ENCODE data around the gene IMPDH1.

The IMPDH1 gene

DNA sequence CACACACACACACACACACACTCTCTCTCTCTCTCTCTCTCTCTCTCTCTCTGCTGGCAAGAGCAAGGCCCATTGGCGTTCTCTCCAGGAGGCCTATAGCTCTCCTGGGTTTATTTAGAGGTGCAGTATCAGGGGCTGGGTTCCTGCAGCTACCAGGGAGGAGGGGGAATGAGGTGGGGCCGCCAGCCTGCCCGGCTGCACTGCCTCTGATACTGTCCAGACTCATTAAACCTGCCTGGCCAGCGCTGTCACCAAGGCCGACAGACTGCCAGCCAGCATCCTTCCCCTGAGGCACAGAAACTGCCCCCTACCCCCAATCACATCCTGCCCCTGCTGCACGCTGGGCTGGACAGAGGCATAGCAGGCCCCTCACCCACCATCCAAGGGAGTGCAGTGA, 52.6 kb downstream of the IMPDH1 start:
- DNase-seq = no peak

DNA sequence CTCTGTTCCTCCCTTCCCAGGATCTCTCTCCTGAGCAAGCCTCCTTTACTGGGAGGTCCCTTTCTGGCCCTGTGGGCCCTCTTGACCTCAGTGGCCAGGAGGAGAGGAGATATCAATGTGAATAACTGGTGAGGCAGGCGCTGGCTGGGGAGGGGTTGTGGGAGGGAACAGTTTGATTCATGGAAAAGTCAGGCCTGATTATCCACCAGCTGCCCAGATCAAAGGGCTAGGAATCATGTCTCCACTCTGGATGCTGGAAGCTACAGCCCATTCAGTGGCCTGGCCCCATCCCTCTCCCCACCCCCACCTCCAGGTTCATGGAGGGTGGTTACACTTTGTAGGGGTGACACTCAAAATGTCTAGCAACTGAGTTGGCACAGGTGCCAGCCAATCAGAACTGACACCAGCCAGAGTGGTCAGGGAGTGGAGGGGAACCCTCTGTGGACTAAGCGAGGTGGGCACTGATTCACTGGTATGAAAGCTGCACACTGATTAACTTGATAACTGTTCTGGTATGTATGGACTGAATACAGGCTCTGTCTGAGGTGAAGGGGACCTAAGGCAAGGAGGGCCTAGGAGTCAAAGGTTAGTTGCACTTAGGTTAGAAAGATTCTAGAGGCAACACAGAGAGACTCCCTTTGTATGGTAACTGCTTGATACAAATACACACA, 53.1 kb downstream of the IMPDH1 start:
- no peak for DNase-seq

GRCh38 chr7:128353610-128354009, 56.2 kb downstream of the IMPDH1 start:
- no peak for DNase-seq

DNA sequence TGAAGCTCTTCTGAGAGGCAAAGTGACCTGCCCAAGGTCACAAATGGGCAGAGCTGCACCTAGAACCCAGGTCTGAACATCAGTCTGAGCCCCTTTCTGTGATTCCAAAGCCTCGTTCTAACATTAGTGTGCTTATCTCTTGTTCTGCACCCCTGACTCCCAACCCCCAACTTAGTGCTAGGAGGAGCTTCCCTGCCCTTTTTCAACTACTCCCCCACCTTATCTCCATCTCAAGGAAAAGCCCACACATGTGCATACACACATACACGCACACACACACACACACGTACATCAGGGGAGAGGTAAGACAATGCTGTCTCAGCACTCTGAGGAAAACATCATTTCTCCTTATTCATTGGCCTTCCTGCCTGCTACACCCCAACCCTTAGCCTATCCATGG, 56.6 kb downstream of the IMPDH1 start:
- no peak for DNase-seq

DNA sequence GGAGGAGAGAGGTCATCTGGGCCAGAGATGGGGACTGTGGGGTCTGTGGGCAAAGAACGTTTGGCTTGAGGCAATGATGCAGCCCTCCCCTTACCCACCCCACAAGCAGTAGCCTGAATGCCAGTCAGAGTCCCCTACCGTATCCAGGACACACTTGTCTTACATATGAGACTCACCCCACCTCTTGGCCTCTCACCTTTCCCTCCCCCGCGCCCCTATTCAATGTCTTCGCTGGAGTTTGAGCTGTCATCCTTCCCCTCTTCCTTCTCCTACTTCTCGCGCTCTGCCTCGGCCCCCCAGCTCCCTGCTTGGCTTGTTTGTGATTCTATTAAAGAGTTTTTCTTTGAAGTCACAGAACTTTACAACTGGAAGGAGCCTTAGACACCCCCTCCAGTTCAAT, 57.1 kb downstream of the IMPDH1 start:
- DNase-seq = no peak

DNA sequence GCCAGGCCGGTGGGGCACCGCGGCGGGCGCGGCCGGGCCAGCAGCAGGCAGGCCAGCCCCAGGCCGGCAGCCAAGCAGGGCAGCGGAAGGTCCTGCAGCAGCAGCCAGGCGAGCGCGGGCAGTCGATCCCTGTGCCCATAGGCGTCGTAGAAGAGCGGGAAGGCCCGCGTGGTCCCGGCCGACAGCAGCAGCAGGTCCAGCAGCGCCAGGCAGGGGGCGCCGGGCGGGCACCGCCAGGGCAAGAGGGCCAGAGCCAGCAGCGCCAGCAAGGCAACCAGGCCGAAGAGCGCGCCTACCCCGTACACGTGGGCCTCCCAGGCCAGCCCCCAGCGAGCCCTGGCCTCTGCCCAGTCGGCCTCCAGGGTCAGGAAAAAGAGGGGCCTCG, 57.6 kb downstream of the IMPDH1 start:
- DNase-seq = no peak

GRCh38 chr7:128351296-128352152, 58.3 kb downstream of the IMPDH1 start:
- DNase-seq = no peak

- no peak for DNase-seq
These were observed 59.0 kb downstream of the IMPDH1 start for GRCh38 chr7:128350708-128351295.

GRCh38 chr7:128349466-128349825, 60.3 kb downstream of the IMPDH1 start:
- DNase-seq = no peak

DNA sequence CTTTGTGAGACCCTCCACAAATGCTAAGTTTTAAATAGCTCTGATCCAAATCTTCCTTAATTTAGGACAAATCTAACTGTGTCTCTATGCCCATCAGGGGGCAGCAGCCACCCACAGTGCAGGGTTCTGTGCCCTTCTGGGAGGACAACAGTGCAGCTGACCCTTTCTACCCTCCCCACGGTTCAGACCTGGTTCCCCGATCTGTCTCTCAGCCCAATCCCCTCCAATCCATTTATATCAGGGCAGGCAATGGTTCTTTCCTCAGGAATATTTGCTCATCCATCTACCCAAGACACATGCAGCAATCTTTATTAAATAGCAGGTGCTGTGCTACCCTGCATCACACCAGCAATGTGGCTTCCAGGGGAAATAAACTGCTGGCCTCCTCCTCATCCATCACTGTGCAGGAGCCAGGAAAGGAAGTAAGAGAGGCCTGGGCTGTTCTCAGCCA, 62.1 kb downstream of the IMPDH1 start:
- DNase-seq = no peak

DNA sequence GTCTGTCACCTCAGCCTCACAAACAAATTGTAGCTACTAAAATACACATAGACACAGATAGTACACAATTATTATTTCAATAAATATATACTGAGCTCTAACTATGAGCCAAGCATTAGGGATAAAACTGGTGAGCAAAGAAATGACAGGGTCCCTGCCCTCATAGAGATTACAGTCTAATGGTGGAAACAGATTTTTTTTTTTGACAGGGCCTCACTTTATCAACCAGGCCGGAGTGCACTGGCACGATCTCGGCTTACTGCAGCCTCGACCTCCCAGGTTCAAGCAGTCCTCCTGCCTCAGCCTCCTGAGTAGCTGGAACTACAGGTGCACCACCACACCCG, 65.4 kb downstream of the IMPDH1 start:
- no peak for DNase-seq

DNA sequence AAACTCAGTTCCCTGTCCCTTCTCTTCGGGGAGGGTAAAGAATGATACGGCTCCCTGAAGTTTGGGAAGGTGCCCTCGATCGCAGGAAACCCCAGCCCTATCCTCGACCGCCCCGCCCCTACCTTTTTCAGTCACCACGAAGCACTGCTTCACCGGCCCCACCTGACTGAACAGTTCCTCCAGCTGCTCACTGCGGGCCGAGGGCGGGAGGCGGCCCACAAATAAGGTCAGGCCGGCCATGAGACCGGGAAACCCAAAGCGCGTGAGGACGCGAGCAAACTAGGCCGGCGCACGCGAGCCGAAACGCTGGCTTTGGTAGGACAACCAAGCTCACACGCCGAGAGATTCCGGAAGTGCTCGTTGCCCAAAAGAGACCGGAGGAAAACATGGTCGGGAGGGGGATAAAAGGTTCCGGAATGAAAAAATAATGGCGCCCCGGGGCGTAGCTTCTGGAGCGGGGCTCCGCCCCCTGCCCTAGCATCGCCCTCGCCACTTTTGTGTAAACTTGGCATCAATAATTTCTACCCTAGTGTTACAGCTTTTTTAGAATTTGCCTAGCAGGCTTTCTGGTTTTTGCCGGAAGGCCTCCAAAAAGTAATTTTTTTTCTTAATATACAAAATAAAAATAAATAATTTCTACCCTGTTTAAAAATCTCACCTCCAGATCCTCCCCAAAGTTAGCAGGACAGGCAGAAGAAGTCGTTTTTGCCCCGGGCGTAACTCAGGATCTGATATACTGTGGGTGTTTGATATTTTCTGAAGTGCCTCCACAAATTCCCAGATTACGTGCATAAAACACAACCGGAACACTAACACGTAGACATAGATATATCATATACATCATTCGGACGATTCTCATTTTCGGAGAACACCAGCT, 66.0 kb downstream of the IMPDH1 start, which contains the start of gene RBM28:
TSS of gene RBM28 (minus strand) at position 355 of the 877 bp plus-strand sequence. CDS start at position 240, 115 bp downstream.
- peak; percentile 62 for DNase-seq
